ENCODE results near the gene ODR4.
"Not testable (repeated sequence)": the region's sequence is repeated elsewhere in the genome, so short reads cannot be mapped to it uniquely, and the experiment has no call there.

ODR4 gene

DNA sequence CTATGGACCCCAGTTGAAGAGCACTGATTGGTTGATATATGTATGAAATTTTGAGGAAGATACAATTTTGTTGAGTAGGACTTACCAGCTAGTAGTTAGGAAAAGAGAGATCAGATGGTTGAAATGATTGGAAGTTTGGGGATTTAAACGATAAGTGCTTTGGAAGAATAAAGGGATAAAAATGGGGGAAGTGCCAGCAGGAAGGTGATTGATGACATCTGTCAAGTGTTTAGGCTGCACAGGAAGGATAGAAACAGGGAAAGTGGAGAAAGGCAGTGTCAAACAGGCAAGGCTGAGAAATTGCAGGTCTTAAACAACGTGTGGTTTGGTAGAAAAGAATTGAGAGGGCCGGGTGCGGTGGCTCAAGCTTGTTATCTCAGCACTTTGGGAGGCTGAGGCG lies 62.9 kb downstream of the ODR4 start:
- H3K9me3 ChIP-seq (ENCODE audit: low read depth, low read length), result no peaks in the 10 kb centered on the region
- no peak overlapping the region for H3K4me3 ChIP-seq
- H3K9ac ChIP-seq (ENCODE audit: insufficient read length), result no peak overlapping the region
- no peak overlapping the region for H3K27ac ChIP-seq
- TF ChIP-seq EZH2 (IDR thresholded peaks at IDR 0.05), result no peak
- no peak for TF ChIP-seq POLR2AphosphoS5 (IDR thresholded peaks at IDR 0.05; ENCODE audit: borderline replicate concordance, low read depth, low read length)
- H3K36me3 ChIP-seq (ENCODE audit: insufficient read depth, low read length), result no peaks in the 10 kb centered on the region
- DNase-seq (ENCODE audit: low read depth, low spot score), result no peak

DNA sequence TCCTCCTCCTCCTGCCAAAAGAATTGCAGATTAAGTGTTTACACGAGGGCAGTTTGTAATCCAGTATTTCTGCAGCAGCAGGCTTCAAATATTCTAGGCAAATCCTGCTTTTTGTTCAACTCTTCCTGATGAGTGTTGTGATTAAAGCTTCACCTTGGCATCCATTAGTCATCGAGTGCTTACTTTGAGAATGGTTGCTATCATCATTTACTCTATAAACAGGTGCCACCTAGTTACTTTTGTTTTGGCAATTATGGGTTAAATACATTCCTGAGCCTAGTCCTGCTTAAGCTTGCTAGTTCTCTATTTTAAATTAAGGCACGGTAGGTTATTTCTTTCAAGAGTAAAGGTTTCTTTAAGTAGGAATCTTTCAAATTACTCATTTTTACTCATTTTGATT lies 64.9 kb downstream of the ODR4 start:
- Histone ChIP-seq H3K36me3 (ENCODE audit: insufficient read depth, low read length) (no peaks in the 10 kb centered on the region), H3K9me3 (ENCODE audit: low read depth, low read length) (no peaks in the 10 kb centered on the region), H3K9ac (ENCODE audit: insufficient read length) (no peak overlapping the region), H3K27ac (no peak overlapping the region), H3K4me3 (no peak overlapping the region)
- no peak for DNase-seq (ENCODE audit: low read depth, low spot score)
- TF ChIP-seq POLR2AphosphoS5 (IDR thresholded peaks at IDR 0.05; ENCODE audit: borderline replicate concordance, low read depth, low read length), result no peak
- no peak for TF ChIP-seq EZH2 (IDR thresholded peaks at IDR 0.05)
- TF ChIP-seq FOXP2 (optimal IDR thresholded peaks at IDR 0.05; ENCODE audit: control extremely low read depth, extremely low read length, insufficient read depth), result no peak

DNA sequence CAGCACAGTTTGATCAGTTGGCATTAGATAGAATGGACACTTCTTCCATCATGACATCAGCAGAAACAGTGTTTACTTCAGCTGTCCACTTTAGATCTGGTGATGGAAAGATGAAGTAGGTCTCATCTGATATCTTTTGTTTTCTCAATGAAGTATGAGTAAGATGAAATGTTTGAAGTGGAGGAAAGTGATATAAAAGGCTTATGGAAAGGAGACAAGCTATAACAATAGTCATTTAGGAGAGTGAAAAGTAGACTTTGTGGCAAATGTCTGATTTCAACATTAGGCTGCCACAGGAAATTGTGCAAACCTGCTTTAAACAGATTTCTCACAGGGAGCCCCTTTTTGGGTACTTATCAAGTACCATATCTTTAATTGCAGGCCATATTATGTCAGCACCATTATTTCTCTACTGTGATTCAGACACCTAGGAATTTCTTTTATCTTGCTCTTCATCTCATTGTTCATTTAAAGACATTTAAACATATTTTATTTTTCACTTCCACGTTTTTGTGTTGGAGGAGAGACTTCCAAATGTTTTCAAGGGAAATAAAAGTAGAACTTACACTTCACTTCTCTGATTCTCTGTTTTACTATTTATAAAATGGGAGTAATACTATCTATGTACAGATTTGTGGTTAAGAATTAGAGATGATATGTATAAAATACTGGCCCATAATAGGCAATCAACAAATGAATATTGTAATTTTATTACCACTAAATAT lies 67.2 kb downstream of the ODR4 start:
- no peak overlapping the region for H3K27ac ChIP-seq
- DNase-seq (ENCODE audit: low read depth, low spot score), result no peak
- H3K4me3 ChIP-seq, result no peak overlapping the region
- TF ChIP-seq POLR2AphosphoS5 (IDR thresholded peaks at IDR 0.05; ENCODE audit: borderline replicate concordance, low read depth, low read length) (no peak), FOXP2 (optimal IDR thresholded peaks at IDR 0.05; ENCODE audit: control extremely low read depth, extremely low read length, insufficient read depth) (no peak), EZH2 (IDR thresholded peaks at IDR 0.05) (no peak)
- no peaks in the 10 kb centered on the region for H3K9me3 ChIP-seq (ENCODE audit: low read depth, low read length)
- H3K36me3 ChIP-seq (ENCODE audit: insufficient read depth, low read length), result no peaks in the 10 kb centered on the region
- H3K9ac ChIP-seq (ENCODE audit: insufficient read length), result no peak overlapping the region

DNA sequence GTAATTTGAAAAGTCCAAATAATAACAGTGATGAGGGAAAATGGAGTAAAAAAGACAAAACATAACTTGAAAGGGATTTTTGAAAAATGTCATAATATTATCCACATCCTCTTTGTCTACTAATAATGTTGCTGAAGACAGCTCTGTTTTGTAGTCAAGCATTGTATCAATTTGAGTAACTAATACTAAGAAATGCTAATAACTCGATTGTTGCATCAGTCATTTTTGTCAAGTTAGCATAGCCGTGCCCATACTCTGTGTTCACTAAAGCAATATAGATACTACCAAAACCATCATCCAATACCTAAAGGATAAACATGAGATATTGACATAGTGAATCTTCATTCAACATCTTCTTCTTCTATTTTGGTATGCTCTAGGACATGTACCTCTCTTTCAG lies 68.0 kb downstream of the ODR4 start:
- H3K36me3 ChIP-seq (ENCODE audit: insufficient read depth, low read length), result no peaks in the 10 kb centered on the region
- no peak overlapping the region for H3K27ac ChIP-seq
- H3K4me3 ChIP-seq, result no peak overlapping the region
- H3K9ac ChIP-seq (ENCODE audit: insufficient read length), result no peak overlapping the region
- H3K9me3 ChIP-seq (ENCODE audit: low read depth, low read length), result no peaks in the 10 kb centered on the region
- DNase-seq (ENCODE audit: low read depth, low spot score), result no peak
- TF ChIP-seq EZH2 (IDR thresholded peaks at IDR 0.05), result no peak
- no peak for TF ChIP-seq FOXP2 (optimal IDR thresholded peaks at IDR 0.05; ENCODE audit: control extremely low read depth, extremely low read length, insufficient read depth)
- no peak for TF ChIP-seq POLR2AphosphoS5 (IDR thresholded peaks at IDR 0.05; ENCODE audit: borderline replicate concordance, low read depth, low read length)

DNA sequence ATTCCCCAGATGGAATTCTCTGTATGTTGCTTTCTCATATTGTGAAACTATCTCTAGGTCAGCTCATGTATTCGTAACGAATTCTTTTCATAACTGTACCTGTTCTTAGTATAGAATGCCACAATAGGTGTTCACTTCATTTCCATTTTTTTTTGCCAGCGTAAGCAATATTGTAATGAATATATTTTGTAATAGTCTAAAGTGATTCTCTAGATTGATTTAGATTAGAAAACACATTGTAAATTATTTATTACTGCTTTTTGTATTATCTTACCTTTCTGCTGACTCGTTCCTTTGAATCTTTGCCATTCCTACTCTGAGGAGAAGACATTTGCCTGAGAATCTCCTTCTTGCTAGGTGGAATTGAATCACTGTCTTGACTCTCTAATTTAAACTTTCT lies 70.5 kb downstream of the ODR4 start:
- Histone ChIP-seq H3K4me3 (no peak overlapping the region), H3K9ac (ENCODE audit: insufficient read length) (no peak overlapping the region), H3K36me3 (ENCODE audit: insufficient read depth, low read length) (no peaks in the 10 kb centered on the region), H3K9me3 (ENCODE audit: low read depth, low read length) (no peaks in the 10 kb centered on the region), H3K27ac (no peak overlapping the region)
- DNase-seq (ENCODE audit: low read depth, low spot score), result no peak
- TF ChIP-seq FOXP2 (optimal IDR thresholded peaks at IDR 0.05; ENCODE audit: control extremely low read depth, extremely low read length, insufficient read depth), result no peak
- TF ChIP-seq EZH2 (IDR thresholded peaks at IDR 0.05), result no peak
- no peak for TF ChIP-seq POLR2AphosphoS5 (IDR thresholded peaks at IDR 0.05; ENCODE audit: borderline replicate concordance, low read depth, low read length)

DNA sequence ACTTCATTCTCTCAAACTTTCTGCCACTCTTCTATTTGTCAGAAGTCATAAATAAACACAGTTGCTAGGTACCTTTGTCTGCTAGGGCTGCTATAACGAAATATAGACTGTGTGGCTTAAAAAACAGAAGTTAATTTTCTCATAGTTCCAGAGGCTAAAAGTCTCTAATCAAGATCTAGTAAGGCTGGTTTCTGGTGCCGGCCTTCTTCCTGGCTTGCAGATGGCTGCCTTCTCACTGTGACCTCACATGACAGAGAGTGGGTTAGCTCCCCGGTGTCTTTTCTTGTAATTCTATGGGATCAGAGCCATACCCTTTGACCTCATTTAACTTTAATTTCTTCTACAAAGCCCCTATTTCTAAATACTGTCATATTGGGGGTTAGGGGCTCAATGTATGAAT lies 79.3 kb downstream of the ODR4 start:
- no peak for TF ChIP-seq FOXP2 (optimal IDR thresholded peaks at IDR 0.05; ENCODE audit: control extremely low read depth, extremely low read length, insufficient read depth)
- TF ChIP-seq POLR2AphosphoS5 (IDR thresholded peaks at IDR 0.05; ENCODE audit: borderline replicate concordance, low read depth, low read length), result no peak
- TF ChIP-seq EZH2 (IDR thresholded peaks at IDR 0.05), result no peak
- Histone ChIP-seq H3K27ac (no peak overlapping the region), H3K9me3 (ENCODE audit: low read depth, low read length) (no peaks in the 10 kb centered on the region), H3K36me3 (ENCODE audit: insufficient read depth, low read length) (no peaks in the 10 kb centered on the region), H3K9ac (ENCODE audit: insufficient read length) (no peak overlapping the region), H3K4me3 (no peak overlapping the region)
- no peak for DNase-seq (ENCODE audit: low read depth, low spot score)

DNA sequence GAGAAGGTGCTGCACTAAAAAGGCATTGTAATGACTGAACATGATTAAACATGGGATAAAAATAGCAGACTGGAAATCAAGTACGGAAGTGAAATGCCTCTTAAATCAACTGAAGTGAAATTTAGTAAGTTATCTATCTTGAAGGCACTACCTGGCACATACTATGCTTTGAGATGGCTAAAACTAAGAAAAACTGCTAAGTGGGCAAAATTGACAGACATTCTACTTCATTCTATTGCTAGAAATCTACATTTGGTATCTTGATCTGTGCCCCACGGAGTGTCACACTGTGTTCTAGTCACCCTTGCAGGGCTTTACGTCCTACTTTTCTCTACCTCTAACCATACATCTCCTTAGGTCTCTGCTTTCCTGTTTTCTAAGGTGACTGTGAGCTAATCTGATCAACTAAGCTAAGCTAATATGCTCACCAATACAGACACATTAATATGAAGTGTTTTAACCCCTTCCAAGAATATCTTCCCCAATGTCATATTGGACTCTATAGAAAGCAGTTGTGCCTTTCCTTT lies 81.2 kb downstream of the ODR4 start:
- Histone ChIP-seq H3K27ac (no peak overlapping the region), H3K9ac (ENCODE audit: insufficient read length) (no peak overlapping the region), H3K4me3 (no peak overlapping the region), H3K9me3 (ENCODE audit: low read depth, low read length) (no peaks in the 10 kb centered on the region), H3K36me3 (ENCODE audit: insufficient read depth, low read length) (no peaks in the 10 kb centered on the region)
- TF ChIP-seq EZH2 (IDR thresholded peaks at IDR 0.05), result no peak
- no peak for TF ChIP-seq POLR2AphosphoS5 (IDR thresholded peaks at IDR 0.05; ENCODE audit: borderline replicate concordance, low read depth, low read length)
- no peak for TF ChIP-seq FOXP2 (optimal IDR thresholded peaks at IDR 0.05; ENCODE audit: control extremely low read depth, extremely low read length, insufficient read depth)
- DNase-seq (ENCODE audit: low read depth, low spot score), result no peak

DNA sequence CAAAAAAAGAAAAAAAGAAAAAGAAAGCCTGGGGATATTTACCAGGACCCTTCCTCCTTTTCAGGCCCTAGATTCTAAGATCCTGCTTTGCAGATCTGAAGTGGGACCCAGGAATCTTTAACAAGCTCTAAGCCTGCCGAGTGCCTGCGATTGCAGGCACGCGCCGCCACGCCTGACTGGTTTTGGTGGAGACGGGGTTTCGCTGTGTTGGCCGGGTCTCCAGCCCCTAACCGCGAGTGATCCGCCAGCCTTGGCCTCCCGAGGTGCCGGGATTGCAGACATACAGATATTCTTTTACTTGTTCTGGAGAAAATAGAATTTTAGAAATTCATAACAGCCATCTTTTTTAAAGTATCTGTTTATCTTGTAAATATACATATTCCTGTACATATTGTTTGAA lies 83.5 kb downstream of the ODR4 start:
- H3K36me3 ChIP-seq (ENCODE audit: insufficient read depth, low read length); DNase-seq (ENCODE audit: low read depth, low spot score); H3K4me3 ChIP-seq; H3K9ac ChIP-seq (ENCODE audit: insufficient read length); H3K27ac ChIP-seq; H3K9me3 ChIP-seq (ENCODE audit: low read depth, low read length): not testable (repeated sequence)

DNA sequence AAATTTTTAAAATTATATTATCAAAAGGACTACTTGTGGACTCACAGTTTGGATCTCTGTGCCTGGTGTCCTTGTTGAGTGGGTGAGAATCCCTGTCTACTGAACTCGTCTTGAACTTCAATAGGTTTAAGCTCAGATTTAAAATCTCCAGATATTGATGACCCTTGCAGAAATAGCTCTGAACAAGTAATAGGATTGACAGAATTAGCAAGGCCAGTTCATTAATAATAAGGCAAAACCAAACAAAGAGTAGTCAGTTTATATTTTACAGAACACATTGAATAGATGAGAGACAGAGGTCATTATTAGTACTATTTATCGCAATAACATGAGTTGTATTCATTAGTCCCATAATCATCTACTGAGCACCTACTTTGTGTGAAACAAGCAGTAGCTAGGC lies 85.4 kb downstream of the ODR4 start, which contains the start of gene PDC:
TSS of gene PDC (minus strand) at position 101 of the 400 bp plus-strand sequence. CDS start 11,655 bp downstream, outside the sequence.
- DNase-seq (ENCODE audit: low read depth, low spot score), result no peak
- H3K4me3 ChIP-seq, result no peak within 1 kb of the TSS
- H3K36me3 ChIP-seq (ENCODE audit: insufficient read depth, low read length), result no peaks in the 10 kb centered on the region
- H3K9ac ChIP-seq (ENCODE audit: insufficient read length), result no peak within 1 kb of the TSS
- no peak within 1 kb of the TSS for H3K27ac ChIP-seq
- no peak for TF ChIP-seq POLR2AphosphoS5 (IDR thresholded peaks at IDR 0.05; ENCODE audit: borderline replicate concordance, low read depth, low read length)
- no peak for TF ChIP-seq FOXP2 (optimal IDR thresholded peaks at IDR 0.05; ENCODE audit: control extremely low read depth, extremely low read length, insufficient read depth)
- TF ChIP-seq EZH2 (IDR thresholded peaks at IDR 0.05), result no peak
- H3K9me3 ChIP-seq (ENCODE audit: low read depth, low read length), result no peaks in the 10 kb centered on the region
